ENCODE results near the gene CASQ2. TPM values are rescaled to one million over a fixed set of nuclear protein-coding genes. Genes with fewer than 3 reads are reported as not detected.

The CASQ2 gene
- total and polyA plus RNA-seq, 4 donors, result 2.8 to 47.9 (median 15.2) TPM

DNA sequence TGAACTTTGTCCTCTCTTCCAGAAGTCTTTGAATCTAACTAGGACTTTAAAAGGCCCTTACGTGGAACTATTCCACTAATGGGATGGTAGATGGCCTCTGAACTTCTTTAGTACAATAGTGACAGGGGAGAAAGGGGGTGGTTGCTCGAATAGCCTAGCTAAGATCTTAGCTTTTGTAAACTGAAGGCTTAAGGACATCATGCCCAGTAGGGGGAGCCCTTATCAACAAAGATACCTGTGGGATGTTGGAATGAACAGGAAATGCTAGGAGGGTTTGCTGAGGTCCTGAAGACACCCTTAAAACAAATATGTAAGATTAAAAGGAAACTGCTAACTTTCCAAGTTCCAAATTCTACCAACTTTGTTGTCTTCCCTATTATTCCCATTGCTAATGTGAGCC is 39.2 kb upstream of the CASQ2 start:
- Histone ChIP-seq H3K4me1 (ENCODE audit: control insufficient read depth in 1 of 2, insufficient read depth in 2 of 2, low read length in 2 of 2) (no peaks in the 10 kb centered on the region), H3K36me3 (ENCODE audit: control insufficient read depth in 1 of 2, insufficient read depth in 2 of 2, low read length in 1 of 2) (no peaks in the 10 kb centered on the region), H3K4me3 (ENCODE audit: low read length in 2 of 2) (no peak overlapping the region), H3K27me3 (ENCODE audit: control insufficient read depth in 1 of 2, insufficient read depth in 2 of 2, low read length in 1 of 2) (no peaks in the 10 kb centered on the region), H3K27ac (ENCODE audit: low read depth in 1 of 2, low read length in 2 of 2) (no peak overlapping the region), H3K9me3 (ENCODE audit: control insufficient read depth, low read length) (no peaks in the 10 kb centered on the region)
- 2 to 5% methylated on average over 2 of the region's 2 CpGs for WGBS, 2 donors
- intact Hi-C loops (cut with DNase I), result loop anchor here (2.0 to 10.0 kb wide), 3 partner anchors 169 to 687 kb away; partner anchors contain the start of gene SLC22A15 (in 1 of the 2)
- ATAC-seq (ENCODE audit: low FRiP score) (no peak), DNase-seq (no peak)

DNA sequence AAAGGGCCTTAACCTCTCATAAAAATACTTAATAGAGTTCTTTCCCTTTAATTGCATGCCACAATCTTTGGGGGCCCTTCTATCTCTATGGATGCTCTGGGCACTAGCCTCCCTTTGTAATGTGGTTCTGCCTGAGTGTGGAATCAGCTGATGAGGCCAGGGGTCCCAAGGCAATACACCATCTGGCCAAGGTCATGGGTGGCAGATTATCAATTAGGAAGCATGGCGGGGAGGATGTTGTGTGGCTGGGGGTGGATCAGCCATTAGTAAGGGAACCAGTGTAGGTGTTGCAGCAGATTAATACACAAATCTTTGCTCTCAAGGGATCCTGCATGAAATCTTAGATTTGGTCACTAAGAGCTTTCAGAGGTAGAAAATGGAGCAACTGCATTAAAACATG is 37.1 kb upstream of the CASQ2 start:
- ATAC-seq (ENCODE audit: low FRiP score), result no peak
- no peak for DNase-seq
- Histone ChIP-seq H3K27ac (ENCODE audit: low read depth in 1 of 2, low read length in 2 of 2) (no peak overlapping the region), H3K4me3 (ENCODE audit: low read length in 2 of 2) (no peak overlapping the region), H3K9me3 (ENCODE audit: control insufficient read depth, low read length) (no peaks in the 10 kb centered on the region), H3K27me3 (ENCODE audit: control insufficient read depth in 1 of 2, insufficient read depth in 2 of 2, low read length in 1 of 2) (no peaks in the 10 kb centered on the region), H3K4me1 (ENCODE audit: control insufficient read depth in 1 of 2, insufficient read depth in 2 of 2, low read length in 2 of 2) (no peaks in the 10 kb centered on the region), H3K36me3 (ENCODE audit: control insufficient read depth in 1 of 2, insufficient read depth in 2 of 2, low read length in 1 of 2) (no peaks in the 10 kb centered on the region)
- WGBS, 2 donors, result 93 to 96% methylated on average over 1 of the region's 1 CpG
- intact Hi-C loops (cut with DNase I), result loop anchor here (5.0 to 10.0 kb wide), 2 partner anchors 177 to 689 kb away; no protein-coding TSS in a partner anchor

DNA sequence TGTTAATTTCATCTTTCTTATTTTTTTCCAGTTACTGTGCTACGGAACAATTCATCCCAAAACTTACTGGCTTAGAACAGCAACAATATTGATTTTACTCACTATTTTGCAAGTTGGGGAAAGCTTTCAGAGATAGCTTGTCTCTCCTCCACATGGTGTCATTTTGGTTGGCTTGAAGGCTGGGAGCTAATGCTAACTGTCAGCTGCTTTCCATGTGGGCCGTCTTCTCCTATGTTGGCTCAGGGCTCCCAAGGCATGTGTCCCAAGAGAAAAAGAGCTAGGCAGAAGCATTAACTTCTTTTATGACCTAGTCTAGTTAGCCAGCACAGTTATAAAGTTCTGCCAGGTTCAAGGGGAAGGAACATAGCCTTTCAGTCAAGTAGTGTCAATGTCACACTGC is 33.9 kb upstream of the CASQ2 start:
- no peak overlapping the region for H3K4me3 ChIP-seq (ENCODE audit: low read length in 2 of 2)
- no peaks in the 10 kb centered on the region for H3K4me1 ChIP-seq (ENCODE audit: control insufficient read depth in 1 of 2, insufficient read depth in 2 of 2, low read length in 2 of 2)
- H3K9me3 ChIP-seq (ENCODE audit: control insufficient read depth, low read length), result no peaks in the 10 kb centered on the region
- DNase-seq (no peak), ATAC-seq (ENCODE audit: low FRiP score) (no peak)
- H3K27me3 ChIP-seq (ENCODE audit: control insufficient read depth in 1 of 2, insufficient read depth in 2 of 2, low read length in 1 of 2), result no peaks in the 10 kb centered on the region
- 37 to 49% methylated on average over 2 of the region's 2 CpGs for WGBS, 2 donors
- no peak overlapping the region for H3K27ac ChIP-seq (ENCODE audit: low read depth in 1 of 2, low read length in 2 of 2)
- no peaks in the 10 kb centered on the region for H3K36me3 ChIP-seq (ENCODE audit: control insufficient read depth in 1 of 2, insufficient read depth in 2 of 2, low read length in 1 of 2)
- intact Hi-C loops (cut with DNase I), result loop anchor here in 1 of 2 donors (10.0 kb wide), 1 partner anchor 692 kb away; no protein-coding TSS in a partner anchor

DNA sequence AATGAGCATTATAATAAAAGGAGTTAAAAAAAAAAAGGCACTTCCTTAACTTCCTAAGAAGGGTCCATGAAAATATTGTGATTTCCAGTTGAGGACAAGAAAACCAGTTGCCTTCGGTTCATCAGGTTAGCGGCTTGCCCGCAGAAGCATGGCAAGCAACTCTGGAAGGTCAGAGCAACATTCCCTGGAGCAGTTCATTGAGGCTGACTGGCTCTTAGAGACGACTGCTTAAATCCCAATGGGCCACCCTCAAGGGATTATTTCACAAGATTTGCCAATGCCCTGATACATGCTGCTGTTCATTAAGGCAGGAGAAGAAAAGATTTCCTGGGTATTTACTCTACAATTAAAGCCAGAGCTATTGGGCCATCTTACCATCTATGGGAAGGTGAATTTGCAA is 29.0 kb upstream of the CASQ2 start:
- H3K36me3 ChIP-seq (ENCODE audit: control insufficient read depth in 1 of 2, insufficient read depth in 2 of 2, low read length in 1 of 2), result no peaks in the 10 kb centered on the region
- no peak overlapping the region for H3K4me3 ChIP-seq (ENCODE audit: low read length in 2 of 2)
- no peaks in the 10 kb centered on the region for H3K27me3 ChIP-seq (ENCODE audit: control insufficient read depth in 1 of 2, insufficient read depth in 2 of 2, low read length in 1 of 2)
- DNase-seq (no peak), ATAC-seq (ENCODE audit: low FRiP score) (no peak)
- H3K4me1 ChIP-seq (ENCODE audit: control insufficient read depth in 1 of 2, insufficient read depth in 2 of 2, low read length in 2 of 2), result no peaks in the 10 kb centered on the region
- intact Hi-C loops (cut with DNase I), result no loop called here
- H3K9me3 ChIP-seq (ENCODE audit: control insufficient read depth, low read length), result peaks cover 2% of the 10 kb centered on the region
- 65 to 75% methylated on average over 4 of the region's 4 CpGs for WGBS, 2 donors
- H3K27ac ChIP-seq (ENCODE audit: low read depth in 1 of 2, low read length in 2 of 2), result no peak overlapping the region

DNA sequence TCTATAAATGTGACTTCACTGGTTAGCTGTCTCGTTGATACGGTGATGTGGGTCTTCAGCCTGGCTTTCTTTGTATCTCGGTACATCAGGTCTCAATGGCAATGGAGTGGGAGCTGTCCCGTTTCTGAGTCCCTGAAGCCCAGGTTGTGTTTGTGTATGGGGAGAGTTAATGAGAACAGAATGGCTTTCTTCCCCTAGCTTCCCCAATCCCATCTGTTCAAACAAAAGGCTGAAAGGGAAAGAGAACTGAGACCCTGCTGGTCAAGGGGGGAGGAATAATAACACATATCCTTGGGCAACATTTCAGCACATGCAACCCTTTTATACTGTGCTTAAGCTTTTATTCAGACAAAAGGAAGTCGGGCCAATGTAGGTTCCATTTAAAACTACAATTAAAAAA is 28.4 kb upstream of the CASQ2 start:
- peaks cover 0 to 2% of the 10 kb centered on the region in 2 donors for H3K27me3 ChIP-seq (ENCODE audit: control insufficient read depth in 1 of 2, insufficient read depth in 2 of 2, low read length in 1 of 2)
- H3K9me3 ChIP-seq (ENCODE audit: control insufficient read depth, low read length), result peaks cover 2% of the 10 kb centered on the region
- H3K4me1 ChIP-seq (ENCODE audit: control insufficient read depth in 1 of 2, insufficient read depth in 2 of 2, low read length in 2 of 2), result no peaks in the 10 kb centered on the region
- ATAC-seq (ENCODE audit: low FRiP score) (no peak), DNase-seq (no peak)
- 50 to 54% methylated on average over 5 of the region's 5 CpGs for WGBS, 2 donors
- intact Hi-C loops (cut with DNase I), result no loop called here
- no peak overlapping the region for H3K4me3 ChIP-seq (ENCODE audit: low read length in 2 of 2)
- no peak overlapping the region for H3K27ac ChIP-seq (ENCODE audit: low read depth in 1 of 2, low read length in 2 of 2)
- no peaks in the 10 kb centered on the region for H3K36me3 ChIP-seq (ENCODE audit: control insufficient read depth in 1 of 2, insufficient read depth in 2 of 2, low read length in 1 of 2)

DNA sequence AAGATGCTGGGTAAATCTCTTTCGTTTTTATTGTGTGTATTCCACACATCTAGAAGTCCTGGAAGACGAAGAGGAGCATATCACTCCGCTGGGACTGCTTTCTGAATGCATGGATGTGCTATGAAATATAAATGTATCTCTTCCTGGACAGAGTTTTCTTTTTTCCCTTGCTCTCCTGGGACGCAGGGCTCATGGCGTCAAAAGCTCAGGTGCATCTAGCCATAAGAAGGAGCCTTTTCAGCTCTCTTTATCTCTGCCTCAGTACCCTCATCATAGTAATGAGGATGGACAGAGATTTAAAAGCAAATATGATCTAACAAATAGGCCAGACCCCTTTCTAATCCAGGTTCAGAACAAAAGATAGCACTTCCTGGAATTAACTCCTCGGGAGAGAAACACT is 27.5 kb upstream of the CASQ2 start:
- intact Hi-C loops (cut with DNase I), result no loop called here
- H3K27ac ChIP-seq (ENCODE audit: low read depth in 1 of 2, low read length in 2 of 2), result no peak overlapping the region
- no peak overlapping the region for H3K4me3 ChIP-seq (ENCODE audit: low read length in 2 of 2)
- WGBS, 2 donors, result 82 to 86% methylated on average over 6 of the region's 6 CpGs
- H3K36me3 ChIP-seq (ENCODE audit: control insufficient read depth in 1 of 2, insufficient read depth in 2 of 2, low read length in 1 of 2), result no peaks in the 10 kb centered on the region
- no peaks in the 10 kb centered on the region for H3K4me1 ChIP-seq (ENCODE audit: control insufficient read depth in 1 of 2, insufficient read depth in 2 of 2, low read length in 2 of 2)
- ATAC-seq (ENCODE audit: low FRiP score), result no peak
- no peak for DNase-seq
- peaks cover 2% of the 10 kb centered on the region for H3K9me3 ChIP-seq (ENCODE audit: control insufficient read depth, low read length)
- H3K27me3 ChIP-seq (ENCODE audit: control insufficient read depth in 1 of 2, insufficient read depth in 2 of 2, low read length in 1 of 2), result peaks cover 0 to 2% of the 10 kb centered on the region in 2 donors

DNA sequence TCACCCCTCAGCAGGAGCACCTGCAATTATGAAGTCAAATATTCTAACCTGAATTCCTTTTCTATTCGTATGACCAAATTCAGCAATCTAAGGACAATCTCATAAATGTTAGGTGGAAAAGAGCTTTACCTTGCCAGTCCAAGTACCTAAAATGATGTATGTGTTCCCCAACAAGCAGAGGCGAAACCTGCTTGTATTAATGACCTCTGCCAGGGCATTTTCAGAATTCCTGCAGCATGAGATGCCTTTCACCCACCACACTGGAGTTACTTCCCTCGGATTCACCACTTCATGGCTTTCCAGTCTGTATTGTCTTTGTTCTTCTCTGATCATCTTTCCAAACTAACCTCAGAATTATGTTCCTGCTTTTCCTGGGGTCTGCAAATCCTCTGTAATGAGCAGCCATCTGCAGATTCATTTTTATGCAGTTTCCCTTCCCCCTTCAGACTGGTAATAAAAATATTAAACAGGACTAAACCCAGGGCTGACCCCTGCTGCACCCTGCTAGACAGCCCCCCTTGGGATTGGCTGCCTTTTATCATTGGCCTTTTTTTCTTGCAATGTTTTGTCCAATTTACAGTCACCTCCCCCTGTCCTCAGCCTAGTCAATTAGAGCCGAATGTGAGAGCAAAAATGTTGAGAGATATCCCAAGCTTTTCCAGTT is 26.6 kb upstream of the CASQ2 start:
- Histone ChIP-seq H3K4me1 (ENCODE audit: control insufficient read depth in 1 of 2, insufficient read depth in 2 of 2, low read length in 2 of 2) (no peaks in the 10 kb centered on the region), H3K27me3 (ENCODE audit: control insufficient read depth in 1 of 2, insufficient read depth in 2 of 2, low read length in 1 of 2) (peaks cover 0 to 2% of the 10 kb centered on the region in 2 donors), H3K36me3 (ENCODE audit: control insufficient read depth in 1 of 2, insufficient read depth in 2 of 2, low read length in 1 of 2) (no peaks in the 10 kb centered on the region), H3K4me3 (ENCODE audit: low read length in 2 of 2) (no peak overlapping the region), H3K9me3 (ENCODE audit: control insufficient read depth, low read length) (peaks cover 2% of the 10 kb centered on the region), H3K27ac (ENCODE audit: low read depth in 1 of 2, low read length in 2 of 2) (no peak overlapping the region)
- intact Hi-C loops (cut with DNase I), result no loop called here
- ATAC-seq (ENCODE audit: low FRiP score), result no peak
- no peak for DNase-seq
- 54 to 55% methylated on average over 4 of the region's 4 CpGs for WGBS, 2 donors

DNA sequence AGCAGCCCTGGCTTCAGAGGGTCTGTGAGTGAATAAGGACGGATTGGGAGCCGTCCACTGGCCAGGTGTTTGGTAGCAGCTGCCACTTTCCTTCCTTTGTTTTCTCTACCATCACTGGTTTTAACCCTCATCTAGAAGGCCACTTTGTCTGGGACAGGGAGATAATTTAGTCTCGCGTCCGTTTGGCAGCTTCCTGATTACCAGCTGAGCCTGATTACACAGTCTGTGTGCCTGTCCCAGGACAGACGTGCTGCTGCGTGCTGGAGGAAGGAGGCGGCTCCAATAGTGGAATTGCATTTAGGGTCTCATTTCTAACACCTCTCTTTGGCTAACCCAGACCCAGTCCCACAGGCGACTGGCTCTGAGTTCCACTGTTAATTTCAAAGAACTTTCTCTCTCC is 24.6 kb upstream of the CASQ2 start:
- Histone ChIP-seq H3K9me3 (ENCODE audit: control insufficient read depth, low read length) (peaks cover 2% of the 10 kb centered on the region), H3K27me3 (ENCODE audit: control insufficient read depth in 1 of 2, insufficient read depth in 2 of 2, low read length in 1 of 2) (peaks cover 0 to 2% of the 10 kb centered on the region in 2 donors), H3K4me3 (ENCODE audit: low read length in 2 of 2) (no peak overlapping the region), H3K27ac (ENCODE audit: low read depth in 1 of 2, low read length in 2 of 2) (no peak overlapping the region), H3K36me3 (ENCODE audit: control insufficient read depth in 1 of 2, insufficient read depth in 2 of 2, low read length in 1 of 2) (no peaks in the 10 kb centered on the region), H3K4me1 (ENCODE audit: control insufficient read depth in 1 of 2, insufficient read depth in 2 of 2, low read length in 2 of 2) (no peaks in the 10 kb centered on the region)
- intact Hi-C loops (cut with DNase I), result no loop called here
- 25 to 27% methylated on average over 9 of the region's 9 CpGs for WGBS, 2 donors
- ATAC-seq (ENCODE audit: low FRiP score), result no peak
- DNase-seq, result no peak

DNA sequence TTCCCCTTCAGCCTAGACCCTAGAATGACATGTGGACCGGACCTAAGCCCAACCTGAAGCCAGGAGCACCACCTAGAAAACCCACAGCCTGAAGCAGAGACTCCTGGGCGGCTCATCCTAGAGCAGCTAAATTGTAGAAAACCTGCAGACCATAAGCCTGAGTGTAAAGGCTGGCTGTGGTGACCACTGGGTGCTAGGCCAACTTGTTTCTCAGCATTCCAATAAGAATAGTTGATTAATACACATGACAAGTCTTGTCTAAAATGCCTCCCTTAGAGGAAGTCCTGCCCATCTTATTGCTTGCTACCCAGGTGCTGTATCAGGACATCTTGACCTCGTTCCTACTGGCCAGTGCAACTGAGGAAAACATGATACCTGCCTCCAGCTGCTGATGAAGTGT is 23.3 kb upstream of the CASQ2 start:
- Histone ChIP-seq H3K27me3 (ENCODE audit: control insufficient read depth in 1 of 2, insufficient read depth in 2 of 2, low read length in 1 of 2) (peaks cover 0 to 2% of the 10 kb centered on the region in 2 donors), H3K27ac (ENCODE audit: low read depth in 1 of 2, low read length in 2 of 2) (no peak overlapping the region), H3K9me3 (ENCODE audit: control insufficient read depth, low read length) (peaks cover under 1% of the 10 kb centered on the region), H3K4me1 (ENCODE audit: control insufficient read depth in 1 of 2, insufficient read depth in 2 of 2, low read length in 2 of 2) (no peaks in the 10 kb centered on the region), H3K36me3 (ENCODE audit: control insufficient read depth in 1 of 2, insufficient read depth in 2 of 2, low read length in 1 of 2) (no peaks in the 10 kb centered on the region), H3K4me3 (ENCODE audit: low read length in 2 of 2) (no peak overlapping the region)
- intact Hi-C loops (cut with DNase I), result no loop called here
- 84 to 93% methylated on average over 3 of the region's 3 CpGs for WGBS, 2 donors
- ATAC-seq (ENCODE audit: low FRiP score), result no peak
- no peak for DNase-seq
